Measurements from ENCODE around the gene CNEP1R1.

Gene CNEP1R1, protein sequence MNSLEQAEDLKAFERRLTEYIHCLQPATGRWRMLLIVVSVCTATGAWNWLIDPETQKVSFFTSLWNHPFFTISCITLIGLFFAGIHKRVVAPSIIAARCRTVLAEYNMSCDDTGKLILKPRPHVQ

DNA sequence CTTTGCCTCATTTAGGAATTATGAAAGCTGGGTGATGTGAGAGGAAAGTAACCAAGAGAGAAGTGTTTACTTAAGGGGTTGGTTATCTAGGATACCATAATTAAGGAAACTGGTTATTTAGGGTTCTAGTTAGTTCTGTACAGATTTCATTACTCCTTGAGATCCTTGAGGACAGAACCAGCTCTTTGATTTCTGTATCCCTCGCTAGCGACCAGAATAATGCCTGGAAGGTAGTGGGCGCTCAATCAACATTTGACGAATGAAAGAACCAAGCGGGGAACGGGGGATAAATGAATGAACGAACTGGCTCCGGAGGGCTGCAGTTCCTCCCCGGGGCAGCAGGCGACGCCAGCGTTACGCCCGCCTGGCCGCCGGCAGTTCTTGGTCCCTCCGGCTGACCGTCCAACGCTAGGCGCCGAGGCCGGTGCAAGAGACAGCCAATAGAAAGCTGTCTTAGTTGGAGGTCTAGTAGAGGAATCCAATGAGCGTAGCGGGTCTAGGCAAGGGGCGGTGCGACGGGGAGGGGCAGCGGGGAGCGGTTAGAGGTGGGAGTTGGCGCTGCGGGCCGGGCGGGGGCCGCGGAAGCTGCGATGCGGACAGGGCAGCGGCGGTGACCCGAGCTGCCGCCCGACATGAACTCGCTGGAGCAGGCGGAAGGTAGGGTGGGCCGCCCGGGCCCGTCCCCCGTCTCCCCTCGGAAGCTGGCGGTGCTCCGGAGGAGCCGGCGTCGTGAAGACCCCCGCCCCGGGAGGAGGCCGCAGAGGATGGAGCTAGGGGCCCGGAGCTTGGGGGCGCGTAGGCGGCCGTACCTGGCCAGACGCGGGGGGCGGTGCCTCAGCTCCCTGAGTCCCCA is at the start of gene CNEP1R1:
Gene CNEP1R1 (plus strand): TSS at position 542 of the 853 bp plus-strand sequence. CDS start 91 bp downstream, at position 633.
- peak within 1 kb of the TSS; percentile 95 for H3K4me3 ChIP-seq (ENCODE audit: low read depth, low read length)
- peak; percentile 98 for DNase-seq (ENCODE audit: low read depth)
- TF ChIP-seq, protein P1, sequence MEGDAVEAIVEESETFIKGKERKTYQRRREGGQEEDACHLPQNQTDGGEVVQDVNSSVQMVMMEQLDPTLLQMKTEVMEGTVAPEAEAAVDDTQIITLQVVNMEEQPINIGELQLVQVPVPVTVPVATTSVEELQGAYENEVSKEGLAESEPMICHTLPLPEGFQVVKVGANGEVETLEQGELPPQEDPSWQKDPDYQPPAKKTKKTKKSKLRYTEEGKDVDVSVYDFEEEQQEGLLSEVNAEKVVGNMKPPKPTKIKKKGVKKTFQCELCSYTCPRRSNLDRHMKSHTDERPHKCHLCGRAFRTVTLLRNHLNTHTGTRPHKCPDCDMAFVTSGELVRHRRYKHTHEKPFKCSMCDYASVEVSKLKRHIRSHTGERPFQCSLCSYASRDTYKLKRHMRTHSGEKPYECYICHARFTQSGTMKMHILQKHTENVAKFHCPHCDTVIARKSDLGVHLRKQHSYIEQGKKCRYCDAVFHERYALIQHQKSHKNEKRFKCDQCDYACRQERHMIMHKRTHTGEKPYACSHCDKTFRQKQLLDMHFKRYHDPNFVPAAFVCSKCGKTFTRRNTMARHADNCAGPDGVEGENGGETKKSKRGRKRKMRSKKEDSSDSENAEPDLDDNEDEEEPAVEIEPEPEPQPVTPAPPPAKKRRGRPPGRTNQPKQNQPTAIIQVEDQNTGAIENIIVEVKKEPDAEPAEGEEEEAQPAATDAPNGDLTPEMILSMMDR (conservative IDR thresholded peaks at IDR 0.05; ENCODE audit: low read depth, low read length), result peak; percentile 100

DNA sequence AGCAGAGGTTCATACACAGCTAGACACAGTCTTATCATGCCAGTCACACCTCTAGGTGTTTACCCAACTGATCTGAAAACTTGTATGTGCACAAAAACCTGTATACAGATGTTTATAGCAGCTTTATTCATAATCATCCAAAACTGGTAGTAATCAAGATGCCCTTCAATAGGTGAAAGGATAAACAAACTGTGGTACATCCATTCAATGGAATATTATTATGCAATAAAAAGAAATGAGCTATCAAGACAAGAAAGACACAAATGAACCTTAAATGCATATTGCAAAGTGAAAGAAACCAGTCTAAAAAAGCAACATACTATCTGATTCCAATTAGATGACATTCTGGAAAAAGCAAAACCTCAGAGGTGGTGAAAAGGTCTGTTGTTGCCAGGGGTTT is 47.6 kb upstream of the CNEP1R1 start:
- DNase-seq (ENCODE audit: low read depth), result no peak
- no peak overlapping the region for H3K4me3 ChIP-seq (ENCODE audit: low read depth, low read length)
- TF ChIP-seq, protein P1 (conservative IDR thresholded peaks at IDR 0.05; ENCODE audit: low read depth, low read length), result no peak

DNA sequence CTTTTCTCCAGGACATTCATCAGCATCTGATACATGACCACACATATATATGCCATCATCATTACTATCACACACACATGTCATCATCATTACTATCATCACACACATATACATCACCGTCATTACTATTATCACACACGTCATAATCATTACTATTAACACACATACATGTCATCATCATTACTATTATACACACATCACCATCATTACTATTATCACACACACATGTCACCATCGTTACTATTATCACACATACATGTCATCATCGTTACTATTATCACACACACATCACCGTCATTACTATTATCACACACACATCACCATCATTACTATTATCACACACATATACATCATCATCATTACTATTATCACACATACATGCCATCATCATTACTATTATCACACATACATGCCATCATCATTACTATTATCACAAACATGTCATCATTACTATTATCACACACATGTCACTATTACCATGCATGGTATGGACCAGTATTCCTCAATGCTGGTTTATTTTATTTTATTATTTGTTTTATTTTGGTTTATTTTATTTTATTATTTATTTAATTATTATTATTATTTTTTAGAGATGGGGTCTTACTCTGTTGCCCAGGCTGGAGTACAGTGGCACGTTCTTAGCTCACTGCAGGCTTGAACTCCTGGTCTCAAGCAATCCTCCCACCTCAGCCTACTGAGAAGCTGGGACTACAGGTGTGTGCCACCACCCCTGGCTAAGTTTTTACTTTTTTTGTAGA is 46.3 kb upstream of the CNEP1R1 start:
- TF ChIP-seq, protein P1 (conservative IDR thresholded peaks at IDR 0.05; ENCODE audit: low read depth, low read length), result no peak
- no peak for DNase-seq (ENCODE audit: low read depth)
- no peak overlapping the region for H3K4me3 ChIP-seq (ENCODE audit: low read depth, low read length)

DNA sequence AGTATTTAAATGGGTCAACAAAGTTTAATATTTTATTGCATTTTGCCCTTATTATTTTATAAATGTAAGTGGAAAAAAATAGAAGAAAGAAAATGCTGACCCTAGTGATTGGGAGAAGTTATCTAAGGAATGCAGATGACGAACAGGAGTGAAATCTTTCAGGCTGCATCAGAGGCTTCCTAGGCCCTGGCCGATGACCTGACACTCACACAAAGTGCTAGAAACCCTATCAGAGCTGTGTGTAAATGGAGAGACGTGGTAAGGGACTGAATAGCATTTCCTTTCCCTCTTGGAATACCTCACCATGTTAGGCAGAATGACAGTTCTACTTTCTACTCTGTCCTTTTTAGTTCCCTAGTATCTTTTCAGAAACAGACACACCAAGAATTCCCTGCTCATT is 44.9 kb upstream of the CNEP1R1 start:
- no peak overlapping the region for H3K4me3 ChIP-seq (ENCODE audit: low read depth, low read length)
- TF ChIP-seq, protein P1 (conservative IDR thresholded peaks at IDR 0.05; ENCODE audit: low read depth, low read length), result no peak
- peak; percentile 41 for DNase-seq (ENCODE audit: low read depth)

DNA sequence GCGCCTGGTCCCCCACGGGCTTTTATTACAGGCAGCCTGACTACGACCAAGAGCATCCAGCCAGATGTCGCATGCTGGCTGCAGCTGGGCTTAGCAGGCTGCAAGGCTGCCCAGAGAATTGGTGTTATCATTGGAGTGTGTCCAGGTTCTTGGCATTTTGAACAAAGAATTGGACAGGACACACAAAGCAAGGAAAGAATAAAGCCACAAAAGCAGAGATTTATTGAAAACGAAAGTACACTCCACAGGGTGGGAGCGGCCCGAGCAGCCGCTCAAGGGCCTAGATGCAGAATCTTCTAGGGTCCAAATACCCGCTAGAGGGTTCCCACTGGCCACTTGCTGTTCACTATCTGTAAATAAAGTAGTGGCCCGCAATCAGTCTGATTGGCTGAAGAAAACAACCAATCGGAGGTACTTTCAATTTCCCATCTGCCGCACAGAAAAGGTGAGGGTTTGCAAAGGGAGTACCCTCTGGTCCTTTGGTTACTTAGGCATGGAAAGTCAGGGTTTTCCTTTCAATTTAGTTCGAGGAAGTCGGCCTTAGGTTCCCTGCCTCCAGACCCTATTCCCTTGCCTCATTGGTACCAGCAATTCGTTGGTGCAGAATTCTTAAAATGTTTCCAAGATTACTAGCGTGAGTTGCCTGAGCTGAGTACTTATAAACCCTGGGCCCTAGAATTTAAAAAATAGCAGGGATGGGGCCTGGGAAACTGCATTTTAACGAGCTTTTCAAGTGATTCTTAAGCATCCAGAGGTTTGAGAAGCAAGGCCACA is 38.5 kb upstream of the CNEP1R1 start:
- peak; percentile 49 for DNase-seq (ENCODE audit: low read depth)

DNA sequence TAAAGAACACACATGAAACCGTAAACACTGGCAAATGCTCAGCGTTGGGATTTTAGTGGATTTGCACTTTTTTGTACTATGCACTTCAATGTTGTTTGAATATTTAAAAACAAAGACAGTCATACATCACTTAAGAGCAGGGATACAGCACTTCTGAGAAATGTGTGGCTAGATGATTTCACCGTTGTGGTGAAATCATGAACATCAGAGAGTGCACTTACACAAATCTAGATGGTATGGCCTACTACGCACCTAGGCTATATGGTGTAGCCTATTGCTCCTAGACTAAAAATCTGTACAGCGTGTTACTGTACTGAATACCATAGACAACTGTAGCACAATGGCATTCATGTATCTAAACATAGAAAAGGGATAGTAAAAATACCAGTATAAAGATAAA is 37.6 kb upstream of the CNEP1R1 start:
- TF ChIP-seq, protein P1 (conservative IDR thresholded peaks at IDR 0.05; ENCODE audit: low read depth, low read length), result no peak
- DNase-seq (ENCODE audit: low read depth), result no peak
- no peak overlapping the region for H3K4me3 ChIP-seq (ENCODE audit: low read depth, low read length)

More for the DNA sequence above, 38.5 kb upstream of the CNEP1R1 start:
- TF ChIP-seq, protein P1 (conservative IDR thresholded peaks at IDR 0.05; ENCODE audit: low read depth, low read length), result no peak
- no peak overlapping the region for H3K4me3 ChIP-seq (ENCODE audit: low read depth, low read length)
